OCI-LY7 (cell line): ENCODE measurements around the gene LCE1D.

Experiments
- CTCF ChIP-seq: fragments of 200-600 bp; sonication (generic); conservative IDR thresholded peaks from 2 replicates; pipeline ENCODE4 v1.5.1; 2014; ENCODE audit warnings: mild to moderate bottlenecking, antibody characterized with exemption, low read length, moderate library complexity, mixed read lengths
- EZH2phosphoT487 ChIP-seq: fragments of 200-600 bp; sonication (generic); IDR thresholded peaks from 2 replicates; pipeline ENCODE4 v1.6.1; 2018; ENCODE audit warnings: low read depth, borderline replicate concordance, mild to moderate bottlenecking, mixed run types, antibody characterized with exemption, low read length, moderate library complexity, mixed read lengths

- TF ChIP-seq CTCF: no peak
- TF ChIP-seq EZH2phosphoT487: no peak
Measured at GRCh38 chr1:152770411-152770810, 26.1 kb upstream of the LCE1D start.
